ENCODE measurements around the gene SPR. TPM values are rescaled to one million over a fixed set of nuclear protein-coding genes. Genes with fewer than 3 reads are reported as not detected.

SPR gene
- total and polyA plus RNA-seq, 2 donors from 2014 or later: 29.9 to 102 TPM

- peaks cover 0 to 29% (median 7%) of the 10 kb centered on the region in 3 donors for H3K4me1 ChIP-seq (ENCODE audit: control insufficient read depth in 2 of 3, insufficient read depth in 2 of 3, low read depth in 1 of 3, low read length in 3 of 3)
These were observed 44.2 kb downstream of the SPR start for GRCh38 chr2:72931280-72931910.

GRCh38 chr2:72932045-72932740, 45.0 kb downstream of the SPR start:
- H3K36me3 ChIP-seq (ENCODE audit: control insufficient read depth in 2 of 3, insufficient read depth in 3 of 3, low read length in 3 of 3): peaks cover 0 to 3% (median 0%) of the 10 kb centered on the region in 3 donors
- H3K9me3 ChIP-seq (ENCODE audit: control insufficient read depth in 2 of 3, insufficient read depth in 1 of 3, low read length in 3 of 3): no peaks in the 10 kb centered on the region
- H3K27ac ChIP-seq (ENCODE audit: low read depth in 2 of 2, low read length in 2 of 2): peak overlapping the region; percentile 54 to 80
- intact Hi-C loops (cut with DNase I): no loop called here
- no peak overlapping the region for H3K9ac ChIP-seq (ENCODE audit: low read length in 3 of 3)
- FAIRE-seq: no peak
- no peak for DNase-seq
- no peak overlapping the region for H3K4me3 ChIP-seq (ENCODE audit: low read length in 3 of 3)
- no peak for TF ChIP-seq CTCF (IDR thresholded peaks at IDR 0.05; ENCODE audit: borderline replicate concordance, extremely low read depth, insufficient read depth)
- H3K4me1 ChIP-seq (ENCODE audit: control insufficient read depth in 2 of 3, insufficient read depth in 2 of 3, low read depth in 1 of 3, low read length in 3 of 3): peaks cover 0 to 36% (median 4%) of the 10 kb centered on the region in 3 donors
- H3K27me3 ChIP-seq (ENCODE audit: control insufficient read depth, insufficient read depth, low read length): peaks cover 8% of the 10 kb centered on the region

More at GRCh38 chr2:72931280-72931910, 44.2 kb downstream of the SPR start:
- peak overlapping the region; percentile 54 to 80 for H3K27ac ChIP-seq (ENCODE audit: low read depth in 2 of 2, low read length in 2 of 2)
- peak in 1 of 5 donors; percentile 53 for DNase-seq
- no peaks in the 10 kb centered on the region for H3K9me3 ChIP-seq (ENCODE audit: control insufficient read depth in 2 of 3, insufficient read depth in 1 of 3, low read length in 3 of 3)
- H3K36me3 ChIP-seq (ENCODE audit: control insufficient read depth in 2 of 3, insufficient read depth in 3 of 3, low read length in 3 of 3): peaks cover 0 to 3% (median 0%) of the 10 kb centered on the region in 3 donors
- intact Hi-C loops (cut with DNase I): no loop called here
- H3K4me3 ChIP-seq (ENCODE audit: low read length in 3 of 3): no peak overlapping the region
- no peak for TF ChIP-seq CTCF (IDR thresholded peaks at IDR 0.05; ENCODE audit: borderline replicate concordance, extremely low read depth, insufficient read depth)
- peaks cover 14% of the 10 kb centered on the region for H3K27me3 ChIP-seq (ENCODE audit: control insufficient read depth, insufficient read depth, low read length)
- FAIRE-seq: no peak
- H3K9ac ChIP-seq (ENCODE audit: low read length in 3 of 3): no peak overlapping the region

GRCh38 chr2:72932805-72933204, 45.6 kb downstream of the SPR start:
- no peak overlapping the region for H3K9ac ChIP-seq (ENCODE audit: low read length in 3 of 3)
- no peaks in the 10 kb centered on the region for H3K9me3 ChIP-seq (ENCODE audit: control insufficient read depth in 2 of 3, insufficient read depth in 1 of 3, low read length in 3 of 3)
- peak overlapping the region; percentile 13 to 27 for H3K27ac ChIP-seq (ENCODE audit: low read depth in 2 of 2, low read length in 2 of 2)
- FAIRE-seq: no peak
- peaks cover 0 to 36% (median 4%) of the 10 kb centered on the region in 3 donors for H3K4me1 ChIP-seq (ENCODE audit: control insufficient read depth in 2 of 3, insufficient read depth in 2 of 3, low read depth in 1 of 3, low read length in 3 of 3)
- H3K36me3 ChIP-seq (ENCODE audit: control insufficient read depth in 2 of 3, insufficient read depth in 3 of 3, low read length in 3 of 3): peaks cover 0 to 3% (median 0%) of the 10 kb centered on the region in 3 donors
- intact Hi-C loops (cut with DNase I): no loop called here
- no peak for TF ChIP-seq CTCF (IDR thresholded peaks at IDR 0.05; ENCODE audit: borderline replicate concordance, extremely low read depth, insufficient read depth)
- H3K27me3 ChIP-seq (ENCODE audit: control insufficient read depth, insufficient read depth, low read length): peaks cover 3% of the 10 kb centered on the region
- no peak overlapping the region for H3K4me3 ChIP-seq (ENCODE audit: low read length in 3 of 3)
- peak in 1 of 5 donors; percentile 37 for DNase-seq
